Cerebellar nuclear complex (tissue), 1 donor: ENCODE results near the gene HAL.
"Not testable (repeated sequence)": the region's sequence is repeated elsewhere in the genome, so short reads cannot be mapped to it uniquely, and the experiment has no call there.

Experiments
- DNase-seq, 2 experiments: peaks; one replicate each; lab custom pipeline; 2025; lab: John Stamatoyannopoulos, UW

The HAL gene

DNA sequence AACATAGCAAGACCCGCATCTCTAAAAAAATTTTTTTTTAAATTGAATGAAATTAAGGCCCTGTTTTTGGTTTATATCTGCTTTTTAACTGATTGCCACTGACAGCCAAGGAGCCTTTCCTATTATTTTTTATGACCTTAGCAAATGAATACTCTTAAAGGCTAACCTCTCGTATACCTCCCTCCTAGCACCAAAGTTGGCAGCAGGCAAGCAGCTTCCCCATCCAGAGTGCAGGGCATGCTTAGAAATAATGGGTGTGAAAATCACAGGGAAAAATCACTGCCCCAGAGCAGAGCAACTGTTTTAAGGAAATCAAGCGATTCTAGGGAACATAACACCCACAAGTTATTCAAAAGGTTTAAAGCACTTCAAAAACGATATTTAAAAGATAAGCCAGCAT lies 20.7 kb downstream of the HAL start:
- no peak for DNase-seq

DNA sequence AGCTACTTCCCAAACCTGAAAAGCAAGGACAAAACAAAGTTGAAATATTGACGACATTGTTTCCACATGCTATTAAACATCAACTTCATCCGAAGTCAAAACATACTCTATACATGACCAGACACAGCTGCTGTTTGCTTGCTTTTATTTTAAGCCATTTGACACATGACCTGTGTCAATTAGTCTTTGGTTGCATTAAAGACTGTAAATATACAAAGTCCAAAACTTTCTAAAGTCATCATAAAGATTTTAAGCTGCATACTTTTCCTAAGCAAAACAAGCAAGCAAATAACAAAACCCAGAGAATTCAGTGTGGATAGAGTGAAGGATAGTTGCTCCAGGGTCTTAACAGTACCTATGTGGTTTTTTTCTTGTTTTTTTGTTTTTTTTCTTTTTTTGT lies 21.8 kb downstream of the HAL start:
- no peak for DNase-seq

DNA sequence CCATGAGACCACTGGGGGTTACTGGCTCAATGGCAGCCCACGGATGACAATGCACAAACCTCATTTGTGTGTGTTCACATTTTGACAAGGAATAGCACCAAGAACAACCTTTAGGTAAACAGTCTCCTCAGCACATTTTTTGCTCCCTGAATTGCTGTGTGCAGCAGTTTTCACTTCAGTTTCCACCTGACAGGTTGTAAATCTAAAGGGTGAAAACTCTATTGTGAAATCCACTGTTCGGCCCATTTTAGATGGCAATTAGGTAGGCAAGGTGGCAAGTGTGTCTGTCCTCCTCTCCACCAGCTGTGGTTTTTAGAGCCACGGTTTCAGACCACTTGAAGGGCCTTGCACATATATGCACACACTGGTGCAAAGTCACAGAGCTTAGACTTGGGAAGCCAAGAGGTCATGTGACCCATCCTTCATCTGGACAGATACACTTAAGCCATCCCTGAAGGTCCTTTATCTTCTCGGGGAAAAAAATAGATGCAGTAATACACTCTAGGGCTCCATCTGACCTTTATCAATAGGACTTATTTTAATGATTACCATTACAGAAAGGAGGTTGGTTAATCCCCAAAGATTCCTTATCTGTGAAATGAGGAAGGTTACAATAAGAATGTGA lies 23.2 kb downstream of the HAL start:
- no peak for DNase-seq

DNA sequence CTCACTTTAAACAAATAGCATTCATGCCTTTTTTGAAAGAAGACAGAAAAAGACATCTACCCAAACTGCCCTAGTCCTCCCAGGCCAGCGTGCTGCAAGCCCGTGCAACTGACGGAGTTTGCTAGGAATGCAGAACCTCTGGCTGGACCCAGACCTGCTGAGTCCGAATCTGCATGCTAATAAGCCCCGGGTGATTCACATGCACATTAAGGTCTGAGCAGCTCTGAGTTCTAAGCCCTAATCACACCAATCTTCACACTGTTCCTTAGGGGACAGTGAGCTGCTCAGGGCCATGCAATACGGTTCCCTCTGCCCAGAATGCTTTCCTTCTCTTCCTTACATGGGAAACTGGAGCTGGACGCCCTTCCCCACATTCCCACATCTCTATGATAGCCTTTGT lies 25.2 kb downstream of the HAL start:
- no peak for DNase-seq

DNA sequence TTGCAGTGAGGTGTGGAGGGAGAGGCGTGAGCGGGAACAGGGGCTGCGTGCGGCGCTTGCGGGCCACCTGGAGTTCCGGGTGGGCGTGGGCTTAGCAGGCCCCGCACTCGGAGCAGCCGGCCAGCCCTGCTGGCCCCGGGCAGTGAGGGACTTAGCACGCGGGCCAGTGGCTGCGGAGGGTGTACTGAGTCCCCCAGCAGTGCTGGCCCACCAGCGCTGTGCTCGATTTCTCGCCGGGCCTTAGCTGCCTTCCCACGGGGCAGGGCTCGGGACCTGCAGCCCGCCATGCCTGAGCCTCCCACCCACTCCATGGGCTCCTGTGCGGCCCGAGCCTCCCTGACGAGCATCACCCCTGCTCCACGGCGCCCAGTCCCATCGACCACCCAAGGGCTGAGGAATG lies 27.0 kb downstream of the HAL start:
- not testable (repeated sequence) for DNase-seq

DNA sequence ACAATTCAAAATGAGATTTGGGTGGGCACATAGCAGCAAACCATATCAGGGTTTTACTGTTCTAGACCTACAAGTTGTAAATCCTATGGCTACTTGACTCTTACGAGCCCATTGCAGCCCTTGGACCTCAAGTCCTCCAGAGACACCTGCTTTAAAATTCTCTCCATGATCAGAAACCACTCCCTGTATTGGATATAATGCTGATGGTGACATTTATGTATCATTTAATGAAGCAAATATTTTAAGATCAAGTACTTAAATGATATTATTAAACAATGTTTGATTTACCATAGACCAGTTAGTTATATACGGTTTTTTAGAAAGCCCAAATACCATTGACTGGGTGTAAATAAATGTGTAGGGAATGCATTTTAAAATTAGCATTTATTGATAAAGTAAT lies 28.8 kb downstream of the HAL start:
- no peak for DNase-seq

DNA sequence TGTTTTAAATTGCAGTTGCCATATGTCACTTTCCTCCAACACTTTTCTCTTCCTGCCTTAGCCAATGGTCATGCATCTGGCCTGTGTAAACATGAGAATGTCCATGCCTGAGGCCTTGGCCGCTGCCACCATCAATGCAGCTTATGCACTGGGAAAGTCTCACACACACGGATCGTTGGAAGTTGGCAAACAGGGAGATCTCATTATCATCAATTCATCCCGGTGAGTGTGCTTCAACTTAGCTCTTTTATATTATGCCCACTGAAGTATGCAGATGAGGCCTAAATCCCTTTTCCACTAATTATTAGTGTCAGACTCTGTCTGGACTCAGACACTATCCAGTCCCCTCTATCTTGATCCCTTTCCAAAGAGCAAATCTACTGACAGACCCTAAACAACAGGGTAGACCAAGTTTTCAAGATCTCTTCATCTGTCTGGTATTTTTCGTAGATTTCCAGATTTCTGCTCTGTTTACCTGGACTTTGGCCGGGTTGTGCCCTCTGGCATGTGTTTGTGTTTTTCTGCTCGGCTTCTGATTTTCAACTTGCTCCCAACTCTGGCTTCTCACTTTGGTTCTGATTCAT lies 29.8 kb downstream of the HAL start:
- no peak for DNase-seq

DNA sequence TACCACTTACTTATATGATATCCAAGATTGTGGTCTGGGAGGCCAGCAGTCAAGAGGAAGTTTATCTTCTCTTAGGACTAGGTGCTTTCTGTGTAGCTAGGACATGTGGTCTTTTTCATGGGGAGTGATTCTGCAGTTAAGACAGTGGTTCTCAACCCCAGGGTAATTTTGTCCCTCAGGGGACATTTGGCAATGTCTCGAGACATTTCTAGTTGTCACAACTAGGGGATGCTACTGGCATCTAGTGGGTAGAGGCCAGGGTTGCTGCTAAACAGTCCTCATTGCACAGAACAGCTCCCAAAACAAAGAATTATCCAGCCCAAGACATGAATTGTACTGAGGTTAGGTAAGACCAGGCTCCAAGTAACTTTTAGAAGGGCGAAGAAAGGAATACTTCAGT lies 33.0 kb downstream of the HAL start:
- DNase-seq = no peak

DNA sequence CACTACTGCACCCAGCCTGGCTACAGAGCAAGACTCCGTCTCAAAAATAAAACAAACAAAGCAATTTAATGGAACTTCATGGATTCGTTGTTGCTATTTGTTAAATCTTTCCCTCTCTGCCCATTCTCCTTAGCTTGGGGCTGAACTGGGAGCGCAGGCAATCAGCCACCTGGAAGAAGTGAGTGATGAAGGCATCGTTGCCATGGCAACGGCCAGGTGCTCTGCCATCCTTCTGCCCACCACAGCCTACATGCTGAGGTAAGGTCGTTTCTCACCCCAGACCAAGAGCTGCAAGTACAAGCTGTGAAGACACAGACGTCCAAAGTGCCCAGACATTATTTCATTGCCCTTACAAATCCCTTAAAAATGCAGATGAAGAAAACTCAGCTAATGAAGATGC lies 33.9 kb downstream of the HAL start:
- DNase-seq = no peak

DNA sequence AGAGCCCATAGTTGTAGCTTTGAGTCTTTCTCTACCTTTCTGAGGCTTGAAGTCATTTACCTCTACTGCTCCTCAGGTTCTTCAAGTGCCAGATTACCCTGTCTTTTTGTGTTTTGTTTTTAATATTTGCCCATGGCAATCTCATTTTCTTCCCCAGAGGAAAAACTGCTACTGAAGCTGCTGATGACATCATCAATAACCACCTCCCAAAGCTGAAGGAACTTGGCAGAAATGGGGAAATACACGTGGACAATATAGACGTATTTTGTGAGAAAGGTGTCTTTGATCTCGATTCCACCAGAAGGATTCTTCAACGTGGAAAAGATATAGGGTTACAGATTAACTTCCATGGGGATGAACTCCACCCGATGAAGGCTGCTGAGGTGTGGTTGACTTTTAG lies 35.9 kb downstream of the HAL start:
- no peak for DNase-seq

DNA sequence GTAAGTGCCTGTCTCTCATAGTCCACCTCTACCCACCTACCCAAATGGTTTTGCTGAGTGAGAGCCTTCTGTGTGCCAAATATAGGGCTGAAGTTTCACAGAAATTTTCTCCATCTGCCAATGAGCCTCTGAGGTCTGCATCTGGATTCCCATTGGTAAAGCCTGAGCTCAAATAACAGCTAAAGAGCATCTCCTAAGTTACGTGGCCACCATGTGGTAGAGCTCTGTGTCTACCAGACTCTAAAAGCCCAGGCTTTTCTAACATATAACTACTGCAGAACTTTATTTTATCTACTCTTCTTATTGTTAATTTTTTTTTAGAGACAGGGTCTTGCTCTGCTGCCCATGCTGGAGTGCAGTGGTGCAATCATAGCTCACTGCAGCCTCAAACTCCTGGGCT lies 37.0 kb downstream of the HAL start:
- no peak for DNase-seq

DNA sequence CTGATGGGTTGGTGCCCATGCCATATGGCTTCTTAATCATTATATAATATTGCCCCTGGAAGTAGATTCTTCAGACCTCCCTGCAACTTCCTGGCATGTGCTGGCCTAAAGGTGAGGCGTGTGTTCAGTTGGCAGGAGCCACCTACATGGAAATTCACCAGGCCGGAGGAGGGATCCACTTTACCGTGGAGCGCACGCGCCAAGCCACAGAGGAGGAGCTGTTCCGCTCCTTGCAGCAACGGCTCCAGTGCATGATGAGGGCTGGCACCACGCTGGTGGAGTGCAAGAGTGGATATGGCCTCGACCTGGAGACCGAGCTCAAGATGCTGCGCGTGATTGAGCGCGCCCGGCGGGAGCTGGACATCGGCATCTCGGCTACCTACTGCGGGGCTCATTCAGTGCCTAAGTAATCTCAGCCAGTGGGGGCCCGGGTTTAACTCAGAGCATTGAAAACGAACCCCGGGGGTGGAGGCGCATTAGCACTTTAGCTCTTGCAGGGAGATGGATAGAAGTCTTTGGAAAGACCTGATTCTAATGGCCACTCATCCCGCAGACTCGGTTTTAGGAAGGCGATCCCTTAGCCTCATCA lies 39.5 kb downstream of the HAL start:
- peak; percentile 43 to 69 for DNase-seq

DNA sequence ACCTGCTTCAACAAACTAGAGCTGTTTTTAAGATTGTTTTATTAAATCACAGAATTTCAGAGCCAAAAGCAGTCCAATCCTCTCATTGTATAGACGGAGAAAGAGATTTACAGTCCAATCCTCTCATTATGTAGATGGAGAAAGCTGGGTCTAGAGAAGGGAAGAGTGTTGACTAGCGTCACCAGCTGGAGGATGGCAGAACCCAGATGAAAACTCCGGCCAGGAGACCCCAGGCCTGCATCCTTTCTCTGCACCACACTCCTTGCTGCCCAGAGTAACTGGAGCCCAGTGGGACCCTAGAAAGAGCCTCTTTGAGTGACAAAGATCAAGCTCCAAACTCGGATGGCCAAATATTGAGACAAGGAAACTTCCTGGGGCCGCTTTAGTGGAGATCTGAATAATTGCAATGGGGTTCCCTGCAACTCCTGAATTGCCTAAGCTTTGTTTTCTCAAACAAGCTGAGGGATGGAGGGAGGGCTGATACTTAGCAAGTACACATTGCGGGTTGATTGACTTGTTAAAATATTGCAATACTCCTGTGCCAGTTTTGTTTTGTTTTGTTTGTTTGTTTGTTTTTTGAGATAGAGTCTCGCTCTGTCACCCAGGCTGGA lies 40.5 kb downstream of the HAL start:
- no peak for DNase-seq

DNA sequence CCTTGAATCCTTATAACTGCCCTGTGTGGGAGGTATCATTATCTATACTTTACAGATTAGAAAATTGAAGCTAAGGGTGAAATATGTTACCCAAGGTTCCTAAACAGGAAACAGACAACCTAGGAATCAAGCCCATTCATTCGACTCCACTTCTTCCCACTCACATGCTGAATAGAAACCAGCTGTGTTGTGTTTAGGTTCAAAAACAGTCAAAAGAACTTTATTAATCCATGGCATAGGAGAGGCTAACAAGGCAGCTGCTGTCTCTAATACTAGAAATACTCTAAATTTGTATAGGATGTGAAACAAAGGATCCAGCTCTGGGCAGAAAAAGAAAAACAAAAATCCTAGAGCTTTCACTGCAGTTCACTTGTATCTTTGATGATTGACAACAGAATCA lies 43.1 kb downstream of the HAL start:
- DNase-seq = no peak

DNA sequence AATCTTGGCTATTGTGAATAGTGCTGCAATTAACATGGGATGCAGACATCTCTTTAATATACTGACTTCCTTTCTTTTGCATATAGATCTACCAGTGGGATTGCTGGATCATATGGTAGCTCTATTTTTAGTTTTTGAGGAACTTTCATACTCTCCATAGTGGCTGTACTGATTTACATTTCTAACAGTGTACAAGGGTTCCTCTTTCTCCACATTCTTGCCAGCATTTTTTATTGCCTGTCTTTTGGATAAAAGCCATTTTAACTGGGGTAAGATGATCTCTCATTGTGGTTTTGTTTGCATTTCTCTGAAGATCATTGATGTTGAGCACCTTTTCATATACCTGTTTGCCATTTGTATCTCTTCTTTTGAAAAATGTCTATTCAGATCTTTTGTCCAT lies 44.6 kb downstream of the HAL start:
- no peak for DNase-seq

DNA sequence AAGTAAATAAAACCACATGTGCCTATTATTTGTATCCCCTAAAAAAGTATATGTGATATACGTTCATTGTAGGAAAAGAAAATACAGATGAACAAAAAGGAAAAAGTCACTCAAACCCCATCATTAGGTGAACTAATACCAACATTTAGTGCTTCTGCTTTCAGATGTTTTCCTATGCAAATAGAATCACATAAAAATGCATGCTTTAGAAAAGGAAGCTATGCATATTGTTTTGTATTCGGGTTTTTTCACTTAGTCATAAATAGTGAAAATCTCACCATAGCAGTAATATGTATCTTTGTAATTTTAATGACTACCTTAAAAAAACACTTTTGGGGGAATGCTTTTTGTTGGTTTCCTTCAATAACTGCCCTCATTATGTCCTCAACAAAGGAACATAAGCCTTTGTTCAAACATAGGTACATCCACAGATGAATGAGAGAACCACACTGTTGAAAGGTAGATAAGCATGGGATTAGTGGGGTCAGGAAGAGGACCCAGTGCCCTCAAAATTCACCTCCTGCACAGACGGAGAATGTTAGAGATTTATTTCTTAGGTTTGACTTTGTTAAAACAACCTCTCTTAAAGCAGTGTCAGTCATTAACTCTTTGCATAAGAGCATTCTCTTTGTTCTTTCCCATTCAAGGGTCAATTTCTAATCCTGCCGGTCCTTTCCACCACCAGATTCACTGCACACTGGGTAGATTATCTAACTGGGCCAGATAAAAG lies 46.5 kb downstream of the HAL start:
- no peak for DNase-seq

DNA sequence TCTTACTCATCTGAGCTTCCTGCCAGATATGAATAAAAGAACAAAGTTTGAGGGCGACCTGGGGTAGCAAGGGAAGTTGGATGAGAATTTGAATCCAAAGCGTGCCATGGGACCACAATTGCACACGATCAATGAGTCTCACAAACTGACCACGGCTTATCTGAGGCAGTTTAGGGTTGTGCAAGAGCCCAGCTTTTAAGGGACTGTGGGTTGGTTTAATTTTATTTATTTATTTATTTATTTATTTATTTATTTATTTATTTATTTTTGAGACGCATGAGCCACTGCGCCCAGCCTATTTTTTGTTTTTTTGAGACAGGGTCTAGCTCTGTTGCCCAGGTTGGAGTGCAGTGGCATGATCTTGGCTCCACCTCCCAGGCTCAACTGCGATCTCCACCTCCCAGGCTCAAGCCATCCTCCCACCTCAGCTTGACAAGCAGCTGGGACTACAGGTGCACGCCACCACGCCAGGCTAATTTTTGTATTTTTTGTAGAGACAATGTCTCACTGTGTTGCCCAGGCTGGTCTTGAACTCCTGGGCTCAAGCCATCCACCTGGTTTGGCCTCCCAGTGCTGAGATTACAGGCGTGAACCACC lies 51.9 kb downstream of the HAL start:
- DNase-seq = no peak

DNA sequence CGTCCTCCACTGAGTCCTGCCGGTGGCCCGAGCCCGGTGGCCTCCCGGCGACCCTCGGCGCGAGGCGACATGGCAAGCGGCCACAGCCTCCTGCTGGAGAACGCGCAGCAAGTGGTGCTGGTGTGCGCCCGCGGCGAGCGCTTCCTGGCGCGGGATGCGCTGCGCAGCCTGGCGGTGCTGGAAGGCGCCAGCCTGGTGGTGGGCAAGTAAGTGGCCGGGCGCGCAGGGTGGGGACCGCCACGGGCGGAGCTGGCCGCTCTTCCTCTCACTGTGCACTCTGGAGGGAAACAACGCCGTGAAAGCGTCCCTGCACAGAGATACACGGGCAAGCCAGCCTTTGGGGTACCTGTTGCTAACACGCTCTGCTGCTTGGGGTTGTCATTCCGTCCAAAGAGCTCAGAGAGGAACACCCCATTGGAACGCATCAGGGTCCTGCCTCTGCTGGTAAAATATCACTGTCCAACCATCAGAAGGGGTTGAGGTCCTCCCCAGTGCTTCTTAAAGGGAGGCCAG lies 52.8 kb downstream of the HAL start, which contains the start of gene AMDHD1:
TSS of gene AMDHD1 (plus strand) at position 2 of the 513 bp plus-strand sequence. CDS start at position 70, 68 bp downstream.
- no peak for DNase-seq

DNA sequence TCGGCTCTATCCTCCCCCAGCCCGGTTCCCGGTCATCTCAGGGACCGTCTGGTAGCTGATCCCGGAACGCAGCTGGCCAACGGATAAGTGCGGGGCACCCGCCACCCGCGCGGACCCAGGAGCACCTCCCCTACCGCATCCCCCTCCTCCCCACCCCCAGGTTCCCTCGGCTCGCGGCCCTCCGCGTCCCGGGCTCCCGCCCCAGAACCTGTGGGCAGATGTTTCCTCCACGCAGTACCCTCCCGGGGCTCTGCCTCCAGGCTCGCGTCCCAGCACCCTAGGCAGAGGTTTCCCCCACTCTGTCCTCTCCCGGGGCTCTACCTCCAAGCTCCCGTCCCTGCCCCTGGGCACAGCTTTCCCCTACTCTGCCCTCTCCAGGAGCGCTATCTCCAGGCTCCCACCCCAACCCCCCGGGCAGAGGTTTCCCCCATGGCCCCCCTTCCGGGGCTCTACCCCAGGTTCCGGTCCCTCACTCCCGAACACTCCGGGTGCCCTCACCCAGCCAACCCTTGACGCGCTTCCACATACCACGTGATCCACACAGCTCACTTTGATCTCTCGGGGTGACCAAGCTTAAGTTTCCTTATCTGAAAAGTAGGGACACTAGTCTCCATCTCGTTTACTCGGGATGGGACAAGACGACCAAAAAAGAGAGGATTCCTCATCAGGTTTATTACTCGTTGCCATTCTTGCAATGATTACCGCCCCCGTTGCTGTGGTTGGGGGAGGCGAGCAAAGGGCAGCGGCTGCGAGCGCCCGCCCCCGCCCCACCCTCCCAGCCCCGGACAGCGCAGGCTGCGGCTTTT lies 53.4 kb downstream of the HAL start, which contains the start of gene CCDC38:
TSS of gene CCDC38 (minus strand) at position 91 of the 806 bp plus-strand sequence. CDS start 6,105 bp downstream, outside the sequence.
- no peak for DNase-seq

DNA sequence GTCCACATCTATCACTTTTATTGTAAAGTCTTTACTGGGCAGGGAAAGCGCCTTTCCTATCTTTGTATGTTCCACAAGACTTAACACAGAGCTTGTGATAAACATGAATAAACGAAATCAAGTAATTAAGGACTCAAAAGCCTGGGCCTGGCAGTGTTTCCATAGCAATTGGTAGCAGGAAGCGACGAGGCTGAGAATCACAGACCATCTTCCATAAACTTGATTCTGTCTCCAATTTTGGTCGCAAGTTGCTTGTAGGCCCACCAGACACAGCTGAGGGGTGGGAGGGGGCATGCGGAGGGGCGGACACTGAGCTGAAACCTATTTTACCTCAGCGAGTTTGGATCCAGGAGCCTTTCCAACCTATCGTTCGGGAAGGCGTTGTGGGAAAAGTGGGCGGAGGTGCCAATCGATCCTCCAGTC lies 54.0 kb downstream of the HAL start:
- DNase-seq = no peak

DNA sequence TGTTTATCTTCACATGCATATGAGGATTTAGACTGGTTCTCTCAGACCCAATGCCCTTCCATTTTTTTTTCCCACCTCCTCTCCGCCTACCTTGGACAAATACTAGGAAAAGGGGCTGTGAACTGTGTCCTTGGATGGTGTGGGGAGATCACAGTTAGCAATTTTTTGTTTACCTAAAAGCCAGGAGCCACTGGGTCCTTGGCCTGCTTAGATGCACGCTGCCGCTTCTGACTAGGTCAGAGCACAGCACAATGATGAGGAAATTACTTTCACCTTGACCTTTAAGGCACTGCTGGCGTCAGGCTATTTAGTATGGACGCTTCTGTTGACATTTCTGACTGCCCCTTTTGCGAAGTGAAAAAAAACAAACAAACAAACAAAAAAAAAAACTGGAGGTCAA lies 55.6 kb downstream of the HAL start:
- no peak for DNase-seq
